HUDEP-2 (cell line): ENCODE results near the gene RNLS.
"Not testable (repeated sequence)": the region's sequence is repeated elsewhere in the genome, so short reads cannot be mapped to it uniquely, and the experiment has no call there.

Source experiments
- DNase-seq, 76 experiments: peaks; one replicate each; lab custom pipeline; 2025; ENCODE audit not compliant: unreplicated experiment in 76 of 76; lab: John Stamatoyannopoulos, UW

Gene RNLS

GRCh38 chr10:88361494-88361893 is 221.6 kb downstream of the RNLS start:
- DNase-seq: no peak

- DNase-seq: not testable (repeated sequence)
These were observed 227.4 kb downstream of the RNLS start for GRCh38 chr10:88355750-88356149.

- no peak for DNase-seq
These were observed 235.4 kb downstream of the RNLS start for GRCh38 chr10:88347597-88348304.

- no peak for DNase-seq
These were observed 236.1 kb downstream of the RNLS start for GRCh38 chr10:88347022-88347421.

GRCh38 chr10:88346144-88346977 is 236.8 kb downstream of the RNLS start:
- no peak for DNase-seq

- DNase-seq: no peak
These were observed 239.2 kb downstream of the RNLS start for GRCh38 chr10:88343761-88344484.

GRCh38 chr10:88342733-88343310 is 240.3 kb downstream of the RNLS start:
- no peak for DNase-seq

GRCh38 chr10:88337134-88337533 is 246.0 kb downstream of the RNLS start:
- DNase-seq: no peak

GRCh38 chr10:88336334-88336733 is 246.8 kb downstream of the RNLS start:
- DNase-seq: no peak

- DNase-seq: no peak
These were observed 249.9 kb downstream of the RNLS start for GRCh38 chr10:88333248-88333630.

GRCh38 chr10:88332503-88333247 is 250.4 kb downstream of the RNLS start:
- DNase-seq: no peak

- no peak for DNase-seq
These were observed 252.9 kb downstream of the RNLS start for GRCh38 chr10:88330174-88330573.

- no peak for DNase-seq
These were observed 260.6 kb downstream of the RNLS start for GRCh38 chr10:88322324-88323063.

GRCh38 chr10:88319960-88320517 is 263.1 kb downstream of the RNLS start:
- DNase-seq: no peak

- no peak for DNase-seq
These were observed 264.3 kb downstream of the RNLS start for GRCh38 chr10:88318803-88319202.

GRCh38 chr10:88317099-88317498 is 266.0 kb downstream of the RNLS start:
- no peak for DNase-seq

- DNase-seq: no peak
These were observed 266.7 kb downstream of the RNLS start for GRCh38 chr10:88316292-88316861.

- no peak for DNase-seq
These were observed 267.4 kb downstream of the RNLS start for GRCh38 chr10:88315755-88316154.

GRCh38 chr10:88314362-88314761 is 268.8 kb downstream of the RNLS start:
- DNase-seq: no peak
